HCT116 (cell line): Measurements from ENCODE around the gene YPEL3. TPM values are rescaled to one million over a fixed set of nuclear protein-coding genes. Genes with fewer than 3 reads are reported as not detected.

Experiments
- ATAC-seq: fragments of 200-7000 bp; cut with Tn5 transposase; 2 replicates; pipeline ENCODE4 v1.9.1; 2020; ENCODE audit warnings: mild to moderate bottlenecking, moderate library complexity
- BruUV-seq: library from RNA; stranded (reverse); fragments of 400-500 nt; replicated peaks from 2 replicates; lab custom pipeline; 2021; lab: Mats Ljungman, UMichigan
- CTCF ChIA-PET: fragments of 300-600 bp; sonication (Branson Sonifier 250); formaldehyde crosslinking; loops from one replicate; lab custom pipeline; 2021; ENCODE audit warnings: antibody characterized with exemption; lab: Charles Lee
- POLR2A ChIA-PET: fragments of 300-600, 350-600 bp; sonication (Branson Sonifier 250); formaldehyde crosslinking; loops from one replicate; lab custom pipeline; 2021; ENCODE audit warnings: antibody characterized with exemption; lab: Charles Lee
- RAD21 ChIA-PET, 2 experiments: fragments of 300-600 bp; sonication (Branson Sonifier 250); formaldehyde crosslinking; loops; one replicate each; lab custom pipeline; 2023; ENCODE audit warnings: low total read pairs in 2 of 2; ENCODE audit not compliant: uncharacterized antibody in 2 of 2, unreplicated experiment in 2 of 2, low non-redundant PET in 1 of 2; lab: Charles Lee
- DNase-seq: peaks from one replicate; pipeline ENCODE4 v3.0.0-alpha.2; 2010; ENCODE audit warnings: low read depth, low spot score
- H2AFZ ChIP-seq: fragments of 200-600 bp; shearing (Covaris generic), sonication (generic); 2 replicates; pipeline ENCODE4 v1.6.1; 2017; ENCODE audit warnings: low read depth, mixed run types, mixed read lengths, antibody characterized with exemption, low read length; ENCODE audit not compliant: poor library complexity, severe bottlenecking
- H3K27ac ChIP-seq: 2 replicates; pipeline ENCODE4 v1.5.1; 2012; ENCODE audit warnings: low read depth, low read length
- H3K27me3 ChIP-seq: fragments of 200-600 bp; sonication (generic); 2 replicates; pipeline ENCODE4 v1.6.1; 2016; ENCODE audit warnings: mixed run types, low read length, mixed read lengths; ENCODE audit not compliant: insufficient read depth
- H3K36me3 ChIP-seq, 2 experiments: fragments of 200-500 bp in 1 of 2; fragments of 200-600 bp in 1 of 2; sonication (Bioruptor generic) in 1 of 2; sonication (generic) in 1 of 2; 2 replicates each; pipeline versions ENCODE4 v1.5.1 to v1.6.1; 2014 to 2016; ENCODE audit warnings: low read length in 2 of 2, inconsistent platforms in 1 of 2, mixed read lengths in 1 of 2, mixed run types in 1 of 2; ENCODE audit not compliant: insufficient read depth in 2 of 2, control insufficient read depth in 1 of 2
- H3K4me1 ChIP-seq, 2 experiments: fragments of 200-600 bp in 1 of 2; sonication (generic) in 1 of 2; 2 replicates each; pipeline versions ENCODE4 v1.5.1 to v1.6.1; 2012 to 2017; ENCODE audit warnings: low read length in 2 of 2, inconsistent platforms in 1 of 2, mild to moderate bottlenecking in 1 of 2, mixed read lengths in 1 of 2, mixed run types in 1 of 2, moderate library complexity in 1 of 2; ENCODE audit not compliant: insufficient read depth in 2 of 2, control insufficient read depth in 1 of 2
- H3K4me2 ChIP-seq: fragments of 200-600 bp; sonication (generic); 2 replicates; pipeline ENCODE4 v1.6.1; 2017; ENCODE audit warnings: mixed run types, low read length, mixed read lengths
- H3K4me3 ChIP-seq, 2 experiments: fragments of 200-600 bp in 1 of 2; sonication (generic) in 1 of 2; replicated peaks in 1 of 2; 2 replicates each; pipeline ENCODE4 v1.5.1; 2011 to 2016; ENCODE audit warnings: low read length in 2 of 2, control low read depth in 1 of 2, low read depth in 1 of 2, mild to moderate bottlenecking in 1 of 2, mixed read lengths in 1 of 2, mixed run types in 1 of 2
- H3K79me2 ChIP-seq: fragments of 200-600 bp; sonication (generic); 2 replicates; pipeline ENCODE4 v1.6.1; 2017; ENCODE audit warnings: mild to moderate bottlenecking, mixed run types, low read length, moderate library complexity, mixed read lengths; ENCODE audit not compliant: insufficient read depth
- H3K9ac ChIP-seq: fragments of 200-600 bp; sonication (generic); 2 replicates; pipeline ENCODE4 v1.6.1; 2016; ENCODE audit warnings: low read length, mixed read lengths
- H3K9me2 ChIP-seq: fragments of 200-600 bp; sonication (generic), shearing (Covaris generic); 2 replicates; pipeline ENCODE4 v1.6.1; 2017; ENCODE audit warnings: mixed run types, mild to moderate bottlenecking, moderate library complexity; ENCODE audit not compliant: insufficient read depth
- H3K9me3 ChIP-seq, 2 experiments: fragments of 200-500 bp in 1 of 2; fragments of 200-600 bp in 1 of 2; sonication (Bioruptor generic) in 1 of 2; sonication (generic) in 1 of 2; 2 replicates each; pipeline ENCODE4 v1.6.1; 2014 to 2017; ENCODE audit warnings: low read length in 2 of 2, mixed read lengths in 2 of 2, inconsistent platforms in 1 of 2, low read depth in 1 of 2, mild to moderate bottlenecking in 1 of 2, mixed run types in 1 of 2, moderate library complexity in 1 of 2; ENCODE audit not compliant: control insufficient read depth in 1 of 2, insufficient read depth in 1 of 2
- H4K20me1 ChIP-seq: fragments of 200-600 bp; sonication (generic), shearing (Covaris generic); 2 replicates; pipeline ENCODE4 v1.6.1; 2017; ENCODE audit warnings: mixed run types, mild to moderate bottlenecking, moderate library complexity; ENCODE audit not compliant: insufficient read depth
- ATF3 ChIP-seq: IDR thresholded peaks from 2 replicates; pipeline ENCODE4 v1.6.1; 2012
- CBX3 ChIP-seq: IDR thresholded peaks from 2 replicates; pipeline ENCODE4 v1.6.1; 2012; ENCODE audit warnings: low read depth
- CEBPB ChIP-seq: IDR thresholded peaks from 2 replicates; pipeline ENCODE4 v1.6.1; 2012; ENCODE audit warnings: low read depth
- CTCF ChIP-seq, 3 experiments: fragments of 200-600 bp in 1 of 3; sonication (generic) in 1 of 3; IDR thresholded peaks in 2 of 3; conservative IDR thresholded peaks in 1 of 3; 2 replicates each; pipeline ENCODE4 v1.5.1; 2012 to 2017; ENCODE audit warnings: low read depth in 2 of 3, low read length in 2 of 3, antibody characterized with exemption in 1 of 3, borderline replicate concordance in 1 of 3, control low read depth in 1 of 3, mild to moderate bottlenecking in 1 of 3, mixed read lengths in 1 of 3, mixed run types in 1 of 3, moderate library complexity in 1 of 3; ENCODE audit not compliant: insufficient read depth in 1 of 3
- EGR1 ChIP-seq: IDR thresholded peaks from 2 replicates; pipeline ENCODE4 v1.6.1; 2012; ENCODE audit warnings: low read depth
- ELF1 ChIP-seq: IDR thresholded peaks from 2 replicates; pipeline ENCODE4 v1.6.1; 2012; ENCODE audit warnings: low read depth, borderline replicate concordance
- EZH2 ChIP-seq: fragments of 200-600 bp; sonication (generic); IDR thresholded peaks from 2 replicates; pipeline ENCODE4 v1.6.1; 2017; ENCODE audit warnings: antibody characterized with exemption, mixed run types
- EZH2phosphoT487 ChIP-seq: fragments of 200-600 bp; IDR thresholded peaks from 2 replicates; pipeline ENCODE4 v1.6.1; 2018; ENCODE audit warnings: antibody characterized with exemption, borderline replicate concordance
- JUND ChIP-seq: IDR thresholded peaks from 2 replicates; pipeline ENCODE4 v1.6.1; 2012
- MAX ChIP-seq: IDR thresholded peaks from 2 replicates; pipeline ENCODE4 v1.6.1; 2012
- POLR2A ChIP-seq: IDR thresholded peaks from 2 replicates; pipeline ENCODE4 v1.7.0; 2011; ENCODE audit warnings: borderline replicate concordance; ENCODE audit not compliant: insufficient read depth, insufficient read length; ENCODE audit errors: extremely low read depth
- POLR2AphosphoS5 ChIP-seq: IDR thresholded peaks from 2 replicates; pipeline ENCODE4 v1.6.1; 2011; ENCODE audit warnings: mild to moderate bottlenecking, low read depth, low read length, moderate library complexity
- RAD21 ChIP-seq: IDR thresholded peaks from 2 replicates; pipeline ENCODE4 v1.6.1; 2012; ENCODE audit warnings: low read depth, mild to moderate bottlenecking
- REST ChIP-seq: IDR thresholded peaks from 2 replicates; pipeline ENCODE4 v1.6.1; 2012; ENCODE audit warnings: low read depth
- SIN3A ChIP-seq: IDR thresholded peaks from 2 replicates; pipeline ENCODE4 v1.6.1; 2012; ENCODE audit warnings: low read depth
- SP1 ChIP-seq: IDR thresholded peaks from 2 replicates; pipeline ENCODE4 v1.6.1; 2012; ENCODE audit warnings: low read depth
- TCF7L2 ChIP-seq: IDR thresholded peaks from 2 replicates; pipeline ENCODE4 v1.7.0; 2011; ENCODE audit warnings: borderline replicate concordance, inconsistent platforms; ENCODE audit not compliant: insufficient read depth, insufficient read length; ENCODE audit errors: extremely low read depth
- YY1 ChIP-seq: IDR thresholded peaks from 2 replicates; pipeline ENCODE4 v1.6.1; 2011; ENCODE audit warnings: low read length, low read depth, moderate library complexity, mild to moderate bottlenecking; ENCODE audit not compliant: insufficient replicate concordance; ENCODE audit errors: extremely low read depth
- ZBTB33 ChIP-seq: IDR thresholded peaks from 2 replicates; pipeline ENCODE4 v1.6.1; 2011; ENCODE audit warnings: mild to moderate bottlenecking, low read length, moderate library complexity; ENCODE audit not compliant: insufficient replicate concordance; ENCODE audit errors: extremely low read depth
- ZFX ChIP-seq: fragments of 450-650 bp; IDR thresholded peaks from 2 replicates; pipeline ENCODE4 v1.6.1; 2017
- intact Hi-C: fragments of 100-400 bp; cut with micrococcal nuclease; formaldehyde crosslinking; loops from 2 replicates; pipeline ENCODE4 v1.10.0; 2022
- total RNA-seq: library from RNA; stranded (reverse); gene quantifications from one replicate; pipeline ENCODE4 v1.2.1, GENCODE V29; 2021; ENCODE audit not compliant: unreplicated experiment

YPEL3 gene
- total RNA-seq, 1 experiment from 2014 or later: 10.9 TPM

GRCh38 chr16:30051518-30051917 is 44.5 kb downstream of the YPEL3 start:
- H3K9ac ChIP-seq: peak overlapping the region; percentile 30
- peaks cover 7% of the 10 kb centered on the region for H3K79me2 ChIP-seq
- ATAC-seq: no peak
- intact Hi-C loops: no loop called here
- H3K27ac ChIP-seq: no peak overlapping the region
- no peak for TF ChIP-seq EZH2phosphoT487
- no peak for TF ChIP-seq ZFX
- TF ChIP-seq ZBTB33: no peak
- no peak for TF ChIP-seq POLR2AphosphoS5
- TF ChIP-seq SIN3A: no peak
- no peak for TF ChIP-seq MAX
- no peak for TF ChIP-seq EGR1
- TF ChIP-seq ELF1: no peak
- no peak for TF ChIP-seq CTCF (IDR thresholded peaks at IDR 0.05 in 2 of 3, conservative IDR thresholded peaks at IDR 0.05 in 1 of 3; ENCODE audit: borderline replicate concordance in 1 of 3, insufficient read depth in 1 of 3, low read depth in 2 of 3, low read length in 2 of 3)
- no peak for TF ChIP-seq SP1
- no peak for TF ChIP-seq TCF7L2
- no peak for TF ChIP-seq POLR2A
- no peak for TF ChIP-seq CBX3
- TF ChIP-seq EZH2: no peak
- TF ChIP-seq ATF3: no peak
- no peak for TF ChIP-seq RAD21
- TF ChIP-seq CEBPB: no peak
- no peak for TF ChIP-seq YY1
- no peak for TF ChIP-seq REST
- TF ChIP-seq JUND: no peak
- TF ChIP-seq, all 23 proteins: peak for 0
- peak overlapping the region; percentile 20 for H3K4me2 ChIP-seq
- H2AFZ ChIP-seq: no peak overlapping the region
- ChIA-PET RAD21 (no interaction called here), CTCF (interaction anchor here (0.7 kb wide), 1 partner anchor 122 kb away, joined by 4 read pairs; no protein-coding TSS in a partner anchor), POLR2A (interaction anchor here (0.6 kb wide), 1 partner anchor 130 kb away, joined by 4 read pairs; no protein-coding TSS in a partner anchor)
- peaks cover 8 to 42% of the 10 kb centered on the region in 2 experiments; a peak in 3 of 4 replicates for H3K4me1 ChIP-seq
- H3K9me3 ChIP-seq: no peaks in the 10 kb centered on the region
- H3K27me3 ChIP-seq: no peaks in the 10 kb centered on the region
- no TSS peak for BruUV-seq
- no peak for DNase-seq
- no peak overlapping the region for H3K4me3 ChIP-seq
- no peaks in the 10 kb centered on the region for H4K20me1 ChIP-seq
- H3K36me3 ChIP-seq: no peaks in the 10 kb centered on the region
- H3K9me2 ChIP-seq: no peaks in the 10 kb centered on the region
